Hepatocyte (in vitro differentiated cells): ENCODE measurements around the gene CALY.

Experiments
- EZH2 ChIP-seq: fragments of 200-600 bp; sonication (generic); IDR thresholded peaks from 2 replicates; pipeline ENCODE4 v1.6.1; 2016; ENCODE audit warnings: antibody characterized with exemption, mild to moderate bottlenecking, borderline replicate concordance
- TF ChIP-seq, protein P1 (sequence below): fragments of 200-600 bp; sonication (generic); IDR thresholded peaks from 2 replicates; pipeline ENCODE4 v1.5.1; 2016; ENCODE audit warnings: antibody characterized with exemption, mild to moderate bottlenecking; ENCODE audit not compliant: poor library complexity

DNA sequence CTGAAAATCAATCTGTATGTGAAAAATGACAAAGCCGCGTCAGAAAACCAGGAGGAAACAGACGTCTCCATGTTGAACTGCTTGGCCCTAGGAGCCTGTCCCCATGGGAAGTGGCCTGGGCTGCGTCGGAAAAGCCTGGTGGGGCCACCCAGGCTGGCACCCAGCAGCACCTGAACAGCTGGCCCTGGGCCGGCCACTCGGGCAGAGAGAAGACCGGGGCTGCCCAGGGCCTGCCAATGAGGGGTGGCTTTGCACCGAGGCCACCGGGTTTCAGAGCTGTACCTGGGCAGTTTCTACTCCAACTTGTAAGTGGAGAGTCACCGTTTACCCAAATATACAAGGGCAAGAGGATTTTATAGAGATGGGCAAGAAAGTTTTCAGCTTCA lies 22.2 kb upstream of the CALY start:
- TF ChIP-seq, protein P1, sequence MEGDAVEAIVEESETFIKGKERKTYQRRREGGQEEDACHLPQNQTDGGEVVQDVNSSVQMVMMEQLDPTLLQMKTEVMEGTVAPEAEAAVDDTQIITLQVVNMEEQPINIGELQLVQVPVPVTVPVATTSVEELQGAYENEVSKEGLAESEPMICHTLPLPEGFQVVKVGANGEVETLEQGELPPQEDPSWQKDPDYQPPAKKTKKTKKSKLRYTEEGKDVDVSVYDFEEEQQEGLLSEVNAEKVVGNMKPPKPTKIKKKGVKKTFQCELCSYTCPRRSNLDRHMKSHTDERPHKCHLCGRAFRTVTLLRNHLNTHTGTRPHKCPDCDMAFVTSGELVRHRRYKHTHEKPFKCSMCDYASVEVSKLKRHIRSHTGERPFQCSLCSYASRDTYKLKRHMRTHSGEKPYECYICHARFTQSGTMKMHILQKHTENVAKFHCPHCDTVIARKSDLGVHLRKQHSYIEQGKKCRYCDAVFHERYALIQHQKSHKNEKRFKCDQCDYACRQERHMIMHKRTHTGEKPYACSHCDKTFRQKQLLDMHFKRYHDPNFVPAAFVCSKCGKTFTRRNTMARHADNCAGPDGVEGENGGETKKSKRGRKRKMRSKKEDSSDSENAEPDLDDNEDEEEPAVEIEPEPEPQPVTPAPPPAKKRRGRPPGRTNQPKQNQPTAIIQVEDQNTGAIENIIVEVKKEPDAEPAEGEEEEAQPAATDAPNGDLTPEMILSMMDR = no peak
- no peak for TF ChIP-seq EZH2
